Myometrial cell (primary cell): ENCODE data around the gene BEST2. TPM values are rescaled to one million over a fixed set of nuclear protein-coding genes. Genes with fewer than 3 reads are reported as not detected.

Source experiments
- total RNA-seq: library from RNA; depleted of rRNA; stranded (reverse); fragments of >200 nt; gene quantifications from 2 replicates; pipeline ENCODE4 v1.2.3, GENCODE V29; 2015

The BEST2 gene
- not detected in 2 replicates for total RNA-seq

GRCh38 chr19:12751635-12752034 lies at the start of gene BEST2:
Gene BEST2 (plus strand): TSS chr19:12751791. CDS start chr19:12752593, 802 bp downstream.

GRCh38 chr19:12723641-12724426 lies 27.8 kb upstream of the BEST2 start, which contains the start of gene TNPO2:
Gene TNPO2 (minus strand): TSS chr19:12723932. CDS start chr19:12720977, 2,955 bp downstream.

GRCh38 chr19:12736995-12737834 lies 14.4 kb upstream of the BEST2 start, which contains the start of gene GET3:
Gene GET3 (plus strand): TSS chr19:12737497. CDS start chr19:12737506, 9 bp downstream.

GRCh38 chr19:12774588-12775555 lies 23.3 kb downstream of the BEST2 start, which contains the start of gene HOOK2:
Gene HOOK2 (minus strand): TSS chr19:12775552. CDS start chr19:12775449, 103 bp downstream.

GRCh38 chr19:12791345-12792050 lies 39.9 kb downstream of the BEST2 start, which contains the start of gene JUNB:
Gene JUNB (plus strand): TSS chr19:12791486. CDS start chr19:12791772, 286 bp downstream.

GRCh38 chr19:12801466-12802266 lies 50.1 kb downstream of the BEST2 start, which contains the start of the genes PRDX2 and THSD8:
Gene PRDX2 (minus strand): TSS chr19:12801800. CDS start chr19:12801261, 539 bp downstream.
Gene THSD8 (plus strand): TSS chr19:12802069. CDS start chr19:12802072, 3 bp downstream.

GRCh38 chr19:12806242-12807081 lies 54.9 kb downstream of the BEST2 start, which contains the start of gene RNASEH2A:
Gene RNASEH2A (plus strand): TSS chr19:12806584. CDS start chr19:12806674, 90 bp downstream.

Other genes with a start within 250 kb of the BEST2 start
- gene ZNF564, start 200.3 kb upstream of the BEST2 start, total RNA-seq: 2.3 and 3.5 TPM in 2 replicates
- gene ZNF490, start 141.0 kb upstream of the BEST2 start, total RNA-seq: 2.3 and 6.4 TPM in 2 replicates
- gene ZNF791, start 140.9 kb upstream of the BEST2 start, total RNA-seq: 5.2 and 9.7 TPM in 2 replicates
- 56.2 and 63.1 TPM in 2 replicates for gene MAN2B1, start 85.0 kb upstream of the BEST2 start, total RNA-seq
- gene WDR83, start 85.0 kb upstream of the BEST2 start, total RNA-seq: 5.3 and 15.0 TPM in 2 replicates
- 65.9 and 89.4 TPM in 2 replicates for gene DHPS, start 69.9 kb upstream of the BEST2 start, total RNA-seq
- not detected in 2 replicates for gene GNG14, start 63.8 kb upstream of the BEST2 start, total RNA-seq
- 14.7 and 16.5 TPM in 2 replicates for gene FBXW9, start 55.2 kb upstream of the BEST2 start, total RNA-seq
- gene TNPO2, start 27.9 kb upstream of the BEST2 start, total RNA-seq: 14.7 and 26.2 TPM in 2 replicates
- gene TRIR, start 17.1 kb upstream of the BEST2 start, total RNA-seq: 283 and 329 TPM in 2 replicates
- gene GET3, start 14.3 kb upstream of the BEST2 start, total RNA-seq: 142 and 166 TPM in 2 replicates
- gene HOOK2, start 23.8 kb downstream of the BEST2 start, total RNA-seq: 5.8 and 11.9 TPM in 2 replicates
- gene JUNB, start 39.7 kb downstream of the BEST2 start, total RNA-seq: 102 and 121 TPM in 2 replicates
- 379 and 428 TPM in 2 replicates for gene PRDX2, start 50.0 kb downstream of the BEST2 start, total RNA-seq
- gene THSD8, start 50.3 kb downstream of the BEST2 start, total RNA-seq: not detected in 2 replicates
- 34.2 and 53.0 TPM in 2 replicates for gene RNASEH2A, start 54.8 kb downstream of the BEST2 start, total RNA-seq
- not detected in 2 replicates for gene RTBDN, start 82.8 kb downstream of the BEST2 start, total RNA-seq
- 1.2 and 1.4 TPM in 2 replicates for gene MAST1, start 86.7 kb downstream of the BEST2 start, total RNA-seq
- gene DNASE2, start 129.7 kb downstream of the BEST2 start, total RNA-seq: 32.3 and 41.8 TPM in 2 replicates
- gene KLF1, start 135.4 kb downstream of the BEST2 start, total RNA-seq: not detected in 2 replicates
- gene GCDH, start 139.4 kb downstream of the BEST2 start, total RNA-seq: 50.3 and 51.9 TPM in 2 replicates
- gene SYCE2, start 167.5 kb downstream of the BEST2 start, total RNA-seq: not detected in 2 replicates
- gene FARSA, start 181.9 kb downstream of the BEST2 start, total RNA-seq: 58.3 and 76.7 TPM in 2 replicates
- gene CALR, start 186.8 kb downstream of the BEST2 start, total RNA-seq: 1,851 and 1,968 TPM in 2 replicates
- gene RAD23A, start 194.1 kb downstream of the BEST2 start, total RNA-seq: 136 and 150 TPM in 2 replicates
- 49.1 and 63.7 TPM in 2 replicates for gene GADD45GIP1, start 205.4 kb downstream of the BEST2 start, total RNA-seq
- gene DAND5, start 217.8 kb downstream of the BEST2 start, total RNA-seq: not detected in 2 replicates
- 47.6 and 49.4 TPM in 2 replicates for gene NFIX, start 243.7 kb downstream of the BEST2 start, total RNA-seq